GM18507 (cell line): Measurements from ENCODE around the gene BRICD5.
A peak's percentile ranks its signal among the peaks of the same experiment; 100 is the strongest.
"Not testable (repeated sequence)": the region's sequence is repeated elsewhere in the genome, so short reads cannot be mapped to it uniquely, and the experiment has no call there.

Experiments used
- DNase-seq: peaks from one replicate; pipeline ENCODE4 v3.0.0; 2011; ENCODE audit warnings: low read depth; ENCODE audit not compliant: insufficient read length; ENCODE audit errors: extremely low spot score
- FAIRE-seq: peaks from 2 replicates; lab custom pipeline; 2011; peaks lifted over from hg19 to GRCh38; lab: Jason Lieb, UNC

The BRICD5 gene

GRCh38 chr16:2210386-2211365 lies at the start of gene BRICD5:
Gene BRICD5 (minus strand): TSS chr16:2210863. CDS start chr16:2210833, 30 bp downstream.
- DNase-seq (no peak), FAIRE-seq (no peak)

GRCh38 chr16:2260250-2260649 lies 49.6 kb upstream of the BRICD5 start:
- DNase-seq, result no peak
- FAIRE-seq, result no peak

GRCh38 chr16:2258530-2258929 lies 47.9 kb upstream of the BRICD5 start:
- DNase-seq, FAIRE-seq: not testable (repeated sequence)

- FAIRE-seq (no peak), DNase-seq (no peak)
Measured at GRCh38 chr16:2257726-2258125, 47.1 kb upstream of the BRICD5 start.

GRCh38 chr16:2256531-2257140 lies 46.0 kb upstream of the BRICD5 start:
- DNase-seq (no peak), FAIRE-seq (no peak)

GRCh38 chr16:2253293-2253692 lies 42.6 kb upstream of the BRICD5 start:
- FAIRE-seq (no peak), DNase-seq (no peak)

GRCh38 chr16:2252806-2253148 lies 42.1 kb upstream of the BRICD5 start:
- FAIRE-seq (peak; percentile 9), DNase-seq (no peak)

- peak; percentile 91 for FAIRE-seq
- DNase-seq, result peak; percentile 100
Measured at GRCh38 chr16:2251296-2252111, 40.8 kb upstream of the BRICD5 start, which contains the start of gene ECI1. Gene ECI1 (minus strand): TSS chr16:2251587. CDS start chr16:2251566, 21 bp downstream.

GRCh38 chr16:2250652-2251295 lies 40.1 kb upstream of the BRICD5 start:
- peak; percentile 66 for FAIRE-seq
- no peak for DNase-seq

GRCh38 chr16:2246301-2246885 lies 35.7 kb upstream of the BRICD5 start:
- DNase-seq (no peak), FAIRE-seq (no peak)

GRCh38 chr16:2244926-2245795 lies 34.5 kb upstream of the BRICD5 start:
- FAIRE-seq, result no peak
- DNase-seq, result no peak

- DNase-seq (no peak), FAIRE-seq (no peak)
Measured at GRCh38 chr16:2244301-2244700, 33.6 kb upstream of the BRICD5 start.

GRCh38 chr16:2243781-2244180 lies 33.1 kb upstream of the BRICD5 start:
- no peak for FAIRE-seq
- no peak for DNase-seq

- FAIRE-seq (no peak), DNase-seq (no peak)
Measured at GRCh38 chr16:2243031-2243528, 32.4 kb upstream of the BRICD5 start.

GRCh38 chr16:2242598-2242997 lies 31.9 kb upstream of the BRICD5 start:
- DNase-seq (no peak), FAIRE-seq (no peak)

GRCh38 chr16:2240331-2240730 lies 29.7 kb upstream of the BRICD5 start:
- not testable (repeated sequence) for FAIRE-seq, DNase-seq

GRCh38 chr16:2238838-2239675 lies 28.4 kb upstream of the BRICD5 start:
- no peak for DNase-seq
- no peak for FAIRE-seq
